ENCODE results near the gene SKIC2. TPM values are rescaled to one million over a fixed set of nuclear protein-coding genes. Genes with fewer than 3 reads are reported as not detected.

SKIC2 gene
- total and polyA plus RNA-seq, 2 donors (not counting 3 experiments of a cell fraction or from before 2014, with no cell fraction given), result 52.8 to 76.7 TPM

DNA sequence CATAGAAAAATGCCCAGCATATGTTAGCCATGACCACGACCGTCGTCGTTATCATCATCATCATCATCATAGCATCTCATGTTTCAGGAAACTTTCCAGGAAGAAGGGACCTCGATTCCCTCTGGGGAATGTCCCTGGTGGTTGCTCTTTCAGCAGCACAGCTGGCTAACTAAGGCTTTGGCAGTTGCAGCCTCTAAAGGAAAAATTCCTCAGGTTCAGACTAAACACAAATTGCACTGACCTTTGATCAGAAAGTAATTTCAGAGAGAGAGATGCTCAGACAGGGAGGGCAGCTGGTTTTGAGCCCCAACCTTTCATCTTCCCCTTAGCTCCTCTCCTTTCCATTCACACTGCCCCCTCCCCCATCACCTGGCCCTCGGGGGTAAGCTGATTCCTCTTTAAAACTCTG lies 18.7 kb upstream of the SKIC2 start:
- Histone ChIP-seq H3K9me1 (replicated peaks; ENCODE audit: control insufficient read depth, extremely low read depth, insufficient read depth, low read length) (no peaks in the 10 kb centered on the region), H3K4me3 (replicated peaks in 1 of 3; ENCODE audit: insufficient read depth in 1 of 3, low read depth in 1 of 3, low read length in 3 of 3) (no peak overlapping the region), H4K20me1 (replicated peaks; ENCODE audit: control insufficient read depth, extremely low read depth, insufficient read depth, low read length) (no peaks in the 10 kb centered on the region), H3K4me2 (ENCODE audit: insufficient read depth, low read length) (no peak overlapping the region), H3K79me2 (ENCODE audit: control insufficient read depth, insufficient read depth, low read length) (no peaks in the 10 kb centered on the region), H3K27me3 (ENCODE audit: control insufficient read depth in 2 of 2, insufficient read depth in 2 of 2, low read length in 2 of 2) (peaks cover 3 to 11% of the 10 kb centered on the region in 2 experiments), H3K36me3 (ENCODE audit: control insufficient read depth in 2 of 2, extremely low read depth in 1 of 2, insufficient read depth in 2 of 2, low read length in 2 of 2) (no peaks in the 10 kb centered on the region), H3K9me3 (replicated peaks; ENCODE audit: control insufficient read depth, insufficient read depth, low read length) (no peaks in the 10 kb centered on the region), H3K27ac (ENCODE audit: insufficient read depth, low read depth, low read length) (no peak overlapping the region), H3K9ac (replicated peaks; ENCODE audit: extremely low read depth, insufficient read depth, low read length) (no peak overlapping the region), H3K4me1 (ENCODE audit: control insufficient read depth, extremely low read depth, insufficient read depth, low read length) (no peaks in the 10 kb centered on the region), H2AFZ (ENCODE audit: low read depth, low read length) (no peak overlapping the region)
- DNase-seq (ENCODE audit: low read depth, low spot score) (no peak), FAIRE-seq (no peak)
- dilution Hi-C loops (cut with MboI; ENCODE audit: extremely low pct_ligation_motif_present, low sequenced_read_pairs), result no loop called here
- ChIA-PET POLR2A (no interaction called here), CTCF (interaction anchor here (0.5 to 2.6 kb wide), 4 partner anchors 12 to 212 kb away, joined by 3 to 19 read pairs (median 4); partner anchors contain the start of gene EHMT2)
- TF ChIP-seq GATA2 (IDR thresholded peaks at IDR 0.05; ENCODE audit: insufficient read depth, insufficient read length, low read depth, low read length) (no peak), JUN (IDR thresholded peaks at IDR 0.05; ENCODE audit: borderline replicate concordance, insufficient read depth, insufficient read length, low read depth) (no peak), EZH2 (IDR thresholded peaks at IDR 0.05; ENCODE audit: borderline replicate concordance, low read depth, low read length, severe bottlenecking) (no peak), POLR2A (IDR thresholded peaks at IDR 0.05; ENCODE audit: low read depth, low read length) (no peak), MYC (IDR thresholded peaks at IDR 0.05; ENCODE audit: low read depth, low read length) (no peak), POLR2AphosphoS5 (IDR thresholded peaks at IDR 0.05; ENCODE audit: insufficient read depth, low read depth, low read length) (no peak)
- TF ChIP-seq, protein P1, sequence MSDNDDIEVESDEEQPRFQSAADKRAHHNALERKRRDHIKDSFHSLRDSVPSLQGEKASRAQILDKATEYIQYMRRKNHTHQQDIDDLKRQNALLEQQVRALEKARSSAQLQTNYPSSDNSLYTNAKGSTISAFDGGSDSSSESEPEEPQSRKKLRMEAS (IDR thresholded peaks at IDR 0.05; ENCODE audit: insufficient read depth, insufficient read length), result no peak
- no TSS peak for BruUV-seq (replicated peaks)
- intact Hi-C loops (cut with micrococcal nuclease), result no loop called here

DNA sequence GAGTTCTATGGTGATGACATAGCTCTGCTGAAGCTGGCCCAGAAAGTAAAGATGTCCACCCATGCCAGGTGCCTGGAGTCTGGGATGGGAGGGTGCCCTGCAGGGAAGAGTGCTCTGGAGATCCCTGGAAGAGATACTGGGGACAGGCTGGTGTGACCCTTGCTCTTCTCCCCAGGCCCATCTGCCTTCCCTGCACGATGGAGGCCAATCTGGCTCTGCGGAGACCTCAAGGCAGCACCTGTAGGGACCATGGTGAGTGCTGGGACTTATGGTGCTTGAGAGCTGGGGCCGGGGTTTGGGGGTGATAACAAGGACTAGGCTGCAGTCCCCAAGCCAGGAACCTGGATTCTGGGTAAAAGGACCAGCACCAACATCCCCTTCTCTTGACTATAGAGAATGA lies 15.2 kb upstream of the SKIC2 start:
- Histone ChIP-seq H3K4me3 (replicated peaks in 1 of 3; ENCODE audit: insufficient read depth in 1 of 3, low read depth in 1 of 3, low read length in 3 of 3) (no peak overlapping the region), H3K36me3 (ENCODE audit: control insufficient read depth in 2 of 2, extremely low read depth in 1 of 2, insufficient read depth in 2 of 2, low read length in 2 of 2) (no peaks in the 10 kb centered on the region), H3K9ac (replicated peaks; ENCODE audit: extremely low read depth, insufficient read depth, low read length) (no peak overlapping the region), H3K9me3 (replicated peaks; ENCODE audit: control insufficient read depth, insufficient read depth, low read length) (no peaks in the 10 kb centered on the region), H3K79me2 (ENCODE audit: control insufficient read depth, insufficient read depth, low read length) (no peaks in the 10 kb centered on the region), H3K27me3 (ENCODE audit: control insufficient read depth in 2 of 2, insufficient read depth in 2 of 2, low read length in 2 of 2) (peaks cover 3 to 11% of the 10 kb centered on the region in 2 experiments), H2AFZ (ENCODE audit: low read depth, low read length) (no peak overlapping the region), H3K27ac (ENCODE audit: insufficient read depth, low read depth, low read length) (no peak overlapping the region), H3K4me1 (ENCODE audit: control insufficient read depth, extremely low read depth, insufficient read depth, low read length) (peaks cover 3% of the 10 kb centered on the region), H3K4me2 (ENCODE audit: insufficient read depth, low read length) (no peak overlapping the region), H4K20me1 (replicated peaks; ENCODE audit: control insufficient read depth, extremely low read depth, insufficient read depth, low read length) (no peaks in the 10 kb centered on the region), H3K9me1 (replicated peaks; ENCODE audit: control insufficient read depth, extremely low read depth, insufficient read depth, low read length) (no peaks in the 10 kb centered on the region)
- ChIA-PET POLR2A (no interaction called here), CTCF (interaction anchor here (1.5 to 2.8 kb wide), 2 partner anchors 8 to 26 kb away, joined by 5 to 18 read pairs; no protein-coding TSS in a partner anchor)
- intact Hi-C loops (cut with micrococcal nuclease) (no loop called here), dilution Hi-C loops (cut with MboI; ENCODE audit: extremely low pct_ligation_motif_present, low sequenced_read_pairs) (no loop called here)
- no TSS peak for BruUV-seq (replicated peaks)
- DNase-seq (ENCODE audit: low read depth, low spot score), result no peak
- no peak for FAIRE-seq
- TF ChIP-seq POLR2A (IDR thresholded peaks at IDR 0.05; ENCODE audit: low read depth, low read length) (no peak), JUN (IDR thresholded peaks at IDR 0.05; ENCODE audit: borderline replicate concordance, insufficient read depth, insufficient read length, low read depth) (no peak), GATA2 (IDR thresholded peaks at IDR 0.05; ENCODE audit: insufficient read depth, insufficient read length, low read depth, low read length) (no peak), POLR2AphosphoS5 (IDR thresholded peaks at IDR 0.05; ENCODE audit: insufficient read depth, low read depth, low read length) (no peak), FOS (IDR thresholded peaks at IDR 0.05; ENCODE audit: borderline replicate concordance, insufficient read depth, low read length) (no peak), MYC (IDR thresholded peaks at IDR 0.05; ENCODE audit: low read depth, low read length) (no peak), EZH2 (IDR thresholded peaks at IDR 0.05; ENCODE audit: borderline replicate concordance, low read depth, low read length, severe bottlenecking) (no peak)
- TF ChIP-seq, protein P1 (IDR thresholded peaks at IDR 0.05; ENCODE audit: insufficient read depth, insufficient read length), result no peak
- TF ChIP-seq, protein P2, sequence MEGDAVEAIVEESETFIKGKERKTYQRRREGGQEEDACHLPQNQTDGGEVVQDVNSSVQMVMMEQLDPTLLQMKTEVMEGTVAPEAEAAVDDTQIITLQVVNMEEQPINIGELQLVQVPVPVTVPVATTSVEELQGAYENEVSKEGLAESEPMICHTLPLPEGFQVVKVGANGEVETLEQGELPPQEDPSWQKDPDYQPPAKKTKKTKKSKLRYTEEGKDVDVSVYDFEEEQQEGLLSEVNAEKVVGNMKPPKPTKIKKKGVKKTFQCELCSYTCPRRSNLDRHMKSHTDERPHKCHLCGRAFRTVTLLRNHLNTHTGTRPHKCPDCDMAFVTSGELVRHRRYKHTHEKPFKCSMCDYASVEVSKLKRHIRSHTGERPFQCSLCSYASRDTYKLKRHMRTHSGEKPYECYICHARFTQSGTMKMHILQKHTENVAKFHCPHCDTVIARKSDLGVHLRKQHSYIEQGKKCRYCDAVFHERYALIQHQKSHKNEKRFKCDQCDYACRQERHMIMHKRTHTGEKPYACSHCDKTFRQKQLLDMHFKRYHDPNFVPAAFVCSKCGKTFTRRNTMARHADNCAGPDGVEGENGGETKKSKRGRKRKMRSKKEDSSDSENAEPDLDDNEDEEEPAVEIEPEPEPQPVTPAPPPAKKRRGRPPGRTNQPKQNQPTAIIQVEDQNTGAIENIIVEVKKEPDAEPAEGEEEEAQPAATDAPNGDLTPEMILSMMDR (IDR thresholded peaks at IDR 0.05; ENCODE audit: extremely low read depth in 1 of 2, insufficient read depth in 1 of 2, low read depth in 1 of 2, low read length in 2 of 2), result no peak
